Esophagus mucosa (tissue), 1 donor: ENCODE data around the gene LRIT2. TPM values are rescaled to one million over a fixed set of nuclear protein-coding genes. Genes with fewer than 3 reads are reported as not detected.
"Not testable (repeated sequence)": the region's sequence is repeated elsewhere in the genome, so short reads cannot be mapped to it uniquely, and the experiment has no call there.

Source experiments
- ATAC-seq: fragments of 200-7000 bp; cut with Tn5 transposase; one replicate; pipeline ENCODE4 v1.9.1; 2020
- total RNA-seq: library from RNA; stranded (reverse); gene quantifications from one replicate; pipeline ENCODE4 v1.2.4, GENCODE V29; 2023
- donor health status: DM: yes; HTN: yes; CAD: no.

The LRIT2 gene
- total RNA-seq, 1 donor from 2014 or later: not detected

- ATAC-seq: not testable (repeated sequence)
Observed at GRCh38 chr10:84180386-84180785, 45.0 kb downstream of the LRIT2 start.

GRCh38 chr10:84179059-84179710, 46.2 kb downstream of the LRIT2 start:
- ATAC-seq: peak; percentile 94

GRCh38 chr10:84178160-84178609, 47.2 kb downstream of the LRIT2 start:
- ATAC-seq: no peak

GRCh38 chr10:84177541-84178141, 47.7 kb downstream of the LRIT2 start:
- peak; percentile 3 for ATAC-seq

- ATAC-seq: no peak
Observed at GRCh38 chr10:84176836-84177474, 48.4 kb downstream of the LRIT2 start.

GRCh38 chr10:84176351-84176750, 49.0 kb downstream of the LRIT2 start:
- no peak for ATAC-seq

GRCh38 chr10:84175436-84175835, 49.9 kb downstream of the LRIT2 start:
- ATAC-seq: no peak

- peak; percentile 87 for ATAC-seq
Observed at GRCh38 chr10:84173501-84173929, 51.8 kb downstream of the LRIT2 start, which contains the start of gene GPR15LG. Gene GPR15LG, plus strand, starts transcription at chr10:84173801. Its CDS starts 51 bp downstream, at chr10:84173852.

GRCh38 chr10:84172467-84173356, 52.6 kb downstream of the LRIT2 start:
- peak; percentile 63 for ATAC-seq

- ATAC-seq: not testable (repeated sequence)
Observed at GRCh38 chr10:84171700-84172466, 53.5 kb downstream of the LRIT2 start.

GRCh38 chr10:84171237-84171636, 54.1 kb downstream of the LRIT2 start:
- not testable (repeated sequence) for ATAC-seq

Other genes with a start within 250 kb of the LRIT2 start
- 142 TPM for gene GHITM, start 86.0 kb downstream of the LRIT2 start, total RNA-seq
- 404 TPM for gene GPR15LG, start 51.7 kb downstream of the LRIT2 start, total RNA-seq
- gene CDHR1, start 31.0 kb downstream of the LRIT2 start, total RNA-seq: 29.0 TPM
- not detected for gene LRIT1, start 16.0 kb upstream of the LRIT2 start, total RNA-seq
- not detected for gene RGR, start 19.5 kb upstream of the LRIT2 start, total RNA-seq
- gene CCSER2, start 103.0 kb upstream of the LRIT2 start, total RNA-seq: 43.4 TPM